K562 (cell line): ENCODE results near the gene LY6G6F. TPM values are rescaled to one million over a fixed set of nuclear protein-coding genes. Genes with fewer than 3 reads are reported as not detected.

Experiments
- BMI1 ChIP-seq: fragments of 150-350 bp; IDR thresholded peaks from 2 replicates; pipeline ENCODE4 v1.6.1; 2014; ENCODE audit warnings: low read length
- FOXK2 ChIP-seq, 2 experiments: fragments of 450-650 bp; IDR thresholded peaks in 1 of 2; conservative IDR thresholded peaks in 1 of 2; 2 replicates each; pipeline ENCODE4 v1.6.1; 2016; ENCODE audit warnings: low read depth in 2 of 2, mild to moderate bottlenecking in 1 of 2
- FOXP1 ChIP-seq: sonication (generic); formaldehyde crosslinking; IDR thresholded peaks from 2 replicates; pipeline ENCODE4 v1.8.0; 2022; ENCODE audit warnings: mild to moderate bottlenecking, missing genetic modification reagents
- GATAD2B ChIP-seq: fragments of 450-650 bp; IDR thresholded peaks from 2 replicates; pipeline ENCODE4 v1.6.1; 2017; ENCODE audit warnings: mild to moderate bottlenecking, borderline replicate concordance
- IRF1 ChIP-seq: sonication (generic); formaldehyde crosslinking; IDR thresholded peaks from 2 replicates; pipeline ENCODE4 v1.8.0; 2022; ENCODE audit warnings: missing genetic modification reagents, mild to moderate bottlenecking, borderline replicate concordance
- PHF8 ChIP-seq: fragments of 200-600 bp; sonication (generic); IDR thresholded peaks from 2 replicates; pipeline ENCODE4 v1.6.1; 2012; ENCODE audit warnings: mixed run types, mild to moderate bottlenecking, inconsistent platforms, low read length, moderate library complexity, borderline replicate concordance
- PKNOX1 ChIP-seq: fragments of 450-650 bp; IDR thresholded peaks from 2 replicates; pipeline ENCODE4 v1.6.1; 2016
- POLR2H ChIP-seq: IDR thresholded peaks from 2 replicates; pipeline ENCODE4 v1.6.1; 2016; ENCODE audit warnings: missing genetic modification characterization, low read depth, mild to moderate bottlenecking, control low read depth, missing compliant biosample characterization, moderate library complexity
- SRF ChIP-seq, 2 experiments: fragments of 250-450, 450-650 bp in 1 of 2; sonication (Bioruptor Pico) in 1 of 2; sonication (generic) in 1 of 2; formaldehyde crosslinking; IDR thresholded peaks; 2 replicates each; pipeline versions ENCODE4 v1.5.0 to v1.5.1; 2020 to 2022; ENCODE audit warnings: mild to moderate bottlenecking in 1 of 2, missing genetic modification reagents in 1 of 2
- TCFL5 ChIP-seq: fragments of 250-450 bp; sonication (Bioruptor Pico); conservative IDR thresholded peaks from 2 replicates; pipeline ENCODE4 v1.6.1; 2021; ENCODE audit warnings: mild to moderate bottlenecking, moderate library complexity, matching md5 sums
- THAP12 ChIP-seq: fragments of 250-450 bp; sonication (Bioruptor Pico); IDR thresholded peaks from 2 replicates; pipeline ENCODE4 v1.9.0; 2021; ENCODE audit warnings: mild to moderate bottlenecking, inconsistent platforms
- TSC22D4 ChIP-seq: fragments of 450-650 bp; IDR thresholded peaks from 2 replicates; pipeline ENCODE4 v1.6.1; 2016; ENCODE audit warnings: missing genetic modification characterization, missing biosample characterization, control low read depth
- ZBTB12 ChIP-seq: fragments of 250-450 bp; sonication (Bioruptor Pico); IDR thresholded peaks from 2 replicates; pipeline ENCODE4 v1.4.0; 2020
- ZBTB49 ChIP-seq: sonication (generic); formaldehyde crosslinking; IDR thresholded peaks from 2 replicates; pipeline ENCODE4 v1.8.0; 2022; ENCODE audit warnings: missing genetic modification reagents, mild to moderate bottlenecking, borderline replicate concordance
- ZNF165 ChIP-seq: fragments of 250-450 bp; sonication (Bioruptor Pico); IDR thresholded peaks from 2 replicates; pipeline ENCODE4 v1.4.0; 2020; ENCODE audit warnings: borderline replicate concordance
- ZNF175 ChIP-seq: fragments of 200-800 bp; sonication (Bioruptor generic); IDR thresholded peaks from 2 replicates; pipeline ENCODE4 v1.6.1; 2016; ENCODE audit warnings: low read depth, mild to moderate bottlenecking, missing genetic modification characterization, missing compliant biosample characterization
- ZNF24 ChIP-seq: fragments of 450-650 bp; IDR thresholded peaks from 2 replicates; pipeline ENCODE4 v1.6.1; 2016
- ZNF707 ChIP-seq: fragments of 250-450 bp; sonication (Bioruptor Pico); conservative IDR thresholded peaks from 2 replicates; pipeline ENCODE4 v1.8.0; 2022; ENCODE audit warnings: inconsistent platforms, mild to moderate bottlenecking, moderate library complexity
- ZNF717 ChIP-seq: fragments of 250-450 bp; sonication (Bioruptor Pico); IDR thresholded peaks from 2 replicates; pipeline ENCODE4 v1.5.0; 2021
- polyA plus RNA-seq, 8 experiments: library from polyadenylated mRNA; depleted of rRNA in 4 of 8; stranded (reverse) in 5 of 8; unstranded in 3 of 8; fragments of >200 nt; fragmentation: Nextera tagmentation in 2 of 8; fragmentation: Illumina TruSeq in 1 of 8; extraction: Ambion mirVana in 2 of 8; extraction: Trizol in 1 of 8; gene quantifications; 2 replicates each; pipeline versions ENCODE4 v1.2.1 to v1.2.3, GENCODE V29; 2011 to 2014; ENCODE audit warnings: inconsistent platforms in 1 of 8, missing spikeins in 1 of 8
- total RNA-seq, 7 experiments: library from RNA; depleted of rRNA in 6 of 7; stranded (reverse); fragments of >200 nt in 6 of 7; fragmentation: Illumina TruSeq in 2 of 7; extraction: Trizol in 2 of 7; gene quantifications; 2 replicates each; pipeline versions ENCODE4 v1.2.1 to v1.2.3, GENCODE V29; 2011 to 2021; ENCODE audit warnings: low replicate concordance in 1 of 7

The LY6G6F gene
- total and polyA plus RNA-seq, 9 of the 15 experiments (the other 6 are each of a cell fraction or from before 2014, with no cell fraction given): 0.14 to 0.50 (median 0.28) TPM; not detected in 2

- no peak for TF ChIP-seq GATAD2B
- no peak for TF ChIP-seq ZNF717 (CRISPR knock-in tag)
- peak; percentile 27; the same call in 1 of the 2 replicates for TF ChIP-seq ZNF165 (CRISPR knock-in tag)
- no peak for TF ChIP-seq FOXK2 (conservative IDR thresholded peaks at IDR 0.05 in 1 of 2, IDR thresholded peaks at IDR 0.05 in 1 of 2; ENCODE audit: low read depth in 2 of 2)
- TF ChIP-seq POLR2H (tag): no peak
- peak; percentile 87; the same call in 1 of the 2 replicates for TF ChIP-seq THAP12 (CRISPR knock-in tag)
- TF ChIP-seq ZNF175 (CRISPR knock-in tag): no peak
- peak; percentile 88; the same call in 1 of the 2 replicates for TF ChIP-seq PHF8
- TF ChIP-seq ZBTB49: peak; percentile 97; the same call in 1 of the 2 replicates
- no peak for TF ChIP-seq PKNOX1
- TF ChIP-seq IRF1: peak; percentile 95
- TF ChIP-seq TSC22D4 (tag): no peak
- no peak for TF ChIP-seq TCFL5 (CRISPR knock-in tag)
- no peak for TF ChIP-seq BMI1
- TF ChIP-seq ZNF24: no peak
- peak in 1 of 2 experiments; percentile 66; a peak in 2 of 4 replicates for TF ChIP-seq SRF (CRISPR knock-in tag; IDR thresholded peaks at IDR 0.05)
- TF ChIP-seq ZNF707 (CRISPR knock-in tag): no peak; the same call in 1 of the 2 replicates
- TF ChIP-seq FOXP1 (CRISPR knock-in tag): peak; percentile 100
- TF ChIP-seq ZBTB12 (CRISPR knock-in tag): no peak; the same call in 1 of the 2 replicates
Measured at GRCh38 chr6:31739639-31740396, 33.2 kb downstream of the LY6G6F start, which contains the start of gene MSH5 (continued).
